Measurements from ENCODE around the gene CEP126. TPM values are rescaled to one million over a fixed set of nuclear protein-coding genes. Genes with fewer than 3 reads are reported as not detected.

CEP126 gene
- total and polyA plus RNA-seq, 2 of the 13 experiments (the other 11 are each of a cell fraction or from before 2014, with no cell fraction given), result 1.4 to 1.7 TPM

- no peak for TF ChIP-seq ZBTB40 (IDR thresholded peaks at IDR 0.05)
- no peak for TF ChIP-seq ZBTB40 (CRISPR knock-in tag; IDR thresholded peaks at IDR 0.05)
- TF ChIP-seq HNF4G (IDR thresholded peaks at IDR 0.05; ENCODE audit: borderline replicate concordance, low read depth, low read length), result no peak
- TF ChIP-seq HNF4G (CRISPR knock-in tag; IDR thresholded peaks at IDR 0.05; ENCODE audit: borderline replicate concordance, low read depth), result no peak
- no peak for TF ChIP-seq TRAFD1 (CRISPR knock-in tag; IDR thresholded peaks at IDR 0.05; ENCODE audit: borderline replicate concordance)
- TF ChIP-seq ZSCAN20 (CRISPR knock-in tag; IDR thresholded peaks at IDR 0.05; ENCODE audit: borderline replicate concordance), result no peak
- no peak for TF ChIP-seq AKNA (CRISPR knock-in tag; IDR thresholded peaks at IDR 0.05; ENCODE audit: borderline replicate concordance)
- TF ChIP-seq TAF15 (IDR thresholded peaks at IDR 0.05; ENCODE audit: low read depth, low read length, poor library complexity, severe bottlenecking), result no peak
- TF ChIP-seq RCOR2 (CRISPR knock-in tag; IDR thresholded peaks at IDR 0.05), result no peak
- no peak for TF ChIP-seq THAP7 (CRISPR knock-in tag; IDR thresholded peaks at IDR 0.05)
- no peak for TF ChIP-seq FOXK1 (CRISPR knock-in tag; IDR thresholded peaks at IDR 0.05; ENCODE audit: borderline replicate concordance, low read depth)
- TF ChIP-seq ZMAT5 (CRISPR knock-in tag; IDR thresholded peaks at IDR 0.05; ENCODE audit: borderline replicate concordance, low read depth), result no peak
Measured at GRCh38 chr11:101987370-101987769, 72.6 kb downstream of the CEP126 start (continued).

Data from HepG2 (cell line).